Measurements from ENCODE around the gene EYA2. TPM values are rescaled to one million over a fixed set of nuclear protein-coding genes. Genes with fewer than 3 reads are reported as not detected.

The EYA2 gene
- total and polyA plus RNA-seq, 12 donors = 0.54 to 2.2 (median 1.4) TPM

- no peak for DNase-seq
- Histone ChIP-seq H3K4me3 (no peak overlapping the region), H3K4me1 (replicated peaks in 1 of 2) (no peaks in the 10 kb centered on the region), H3K36me3 (replicated peaks in 1 of 2) (no peaks in the 10 kb centered on the region), H3K27ac (no peak overlapping the region), H3K27me3 (no peaks in the 10 kb centered on the region), H3K9me3 (replicated peaks in 1 of 3) (no peaks in the 10 kb centered on the region)
- 60 to 72% (median 62%) methylated on average over 4 to 5 of the region's 5 CpGs for WGBS, 4 donors
- intact Hi-C loops (cut with DNase I) = no loop called here
- TF ChIP-seq POLR2A (IDR thresholded peaks at IDR 0.05) (no peak), CTCF (IDR thresholded peaks at IDR 0.05) (no peak)
These were observed 146.0 kb downstream of the EYA2 start for GRCh38 chr20:47040506-47041125.

- TF ChIP-seq POLR2A (IDR thresholded peaks at IDR 0.05) = no peak
- TF ChIP-seq CTCF (IDR thresholded peaks at IDR 0.05) = no peak
- no peaks in the 10 kb centered on the region for H3K4me1 ChIP-seq (replicated peaks in 1 of 2)
- intact Hi-C loops (cut with DNase I) = no loop called here
- no peak overlapping the region for H3K4me3 ChIP-seq
- no peak for DNase-seq
- WGBS, 4 donors = 68 to 81% (median 71%) methylated on average over 4 of the region's 4 CpGs
- H3K27ac ChIP-seq = no peak overlapping the region
- no peaks in the 10 kb centered on the region for H3K36me3 ChIP-seq (replicated peaks in 1 of 2)
- no peaks in the 10 kb centered on the region for H3K9me3 ChIP-seq (replicated peaks in 1 of 3)
- H3K27me3 ChIP-seq = no peaks in the 10 kb centered on the region
These were observed 146.8 kb downstream of the EYA2 start for GRCh38 chr20:47041396-47041899.

- Histone ChIP-seq H3K9me3 (replicated peaks in 1 of 3) (no peaks in the 10 kb centered on the region), H3K27ac (no peak overlapping the region), H3K36me3 (replicated peaks in 1 of 2) (no peaks in the 10 kb centered on the region), H3K4me1 (replicated peaks in 1 of 2) (no peaks in the 10 kb centered on the region), H3K27me3 (no peaks in the 10 kb centered on the region), H3K4me3 (no peak overlapping the region)
- DNase-seq = no peak
- 72 to 86% (median 80%) methylated on average over 6 of the region's 6 CpGs for WGBS, 4 donors
- TF ChIP-seq POLR2A (IDR thresholded peaks at IDR 0.05) (no peak), CTCF (IDR thresholded peaks at IDR 0.05) (no peak)
- intact Hi-C loops (cut with DNase I) = no loop called here
These were observed 147.8 kb downstream of the EYA2 start for GRCh38 chr20:47042464-47042863.

GRCh38 chr20:47043086-47043485, 148.4 kb downstream of the EYA2 start:
- no peaks in the 10 kb centered on the region for H3K9me3 ChIP-seq (replicated peaks in 1 of 3)
- H3K27ac ChIP-seq = no peak overlapping the region
- no peaks in the 10 kb centered on the region for H3K27me3 ChIP-seq
- intact Hi-C loops (cut with DNase I) = no loop called here
- H3K4me3 ChIP-seq = no peak overlapping the region
- DNase-seq = no peak
- no peaks in the 10 kb centered on the region for H3K36me3 ChIP-seq (replicated peaks in 1 of 2)
- 55 to 70% (median 57%) methylated on average over 2 of the region's 2 CpGs for WGBS, 4 donors
- TF ChIP-seq CTCF (IDR thresholded peaks at IDR 0.05) (no peak), POLR2A (IDR thresholded peaks at IDR 0.05) (no peak)
- no peaks in the 10 kb centered on the region for H3K4me1 ChIP-seq (replicated peaks in 1 of 2)

Measured in adrenal gland (tissue), 12 donors.